GM03348 (cell line): ENCODE data around the gene SSR4.
"Not testable (repeated sequence)": the region's sequence is repeated elsewhere in the genome, so short reads cannot be mapped to it uniquely, and the experiment has no call there.

Experiments used
- DNase-seq: peaks from one replicate; pipeline ENCODE4 v3.0.0; 2012; ENCODE audit warnings: low spot score

The SSR4 gene

GRCh38 chrX:153806999-153807575, 12.6 kb downstream of the SSR4 start:
- no peak for DNase-seq

GRCh38 chrX:153807976-153808375, 13.5 kb downstream of the SSR4 start:
- no peak for DNase-seq

GRCh38 chrX:153812220-153812619, 17.8 kb downstream of the SSR4 start:
- no peak for DNase-seq

DNA sequence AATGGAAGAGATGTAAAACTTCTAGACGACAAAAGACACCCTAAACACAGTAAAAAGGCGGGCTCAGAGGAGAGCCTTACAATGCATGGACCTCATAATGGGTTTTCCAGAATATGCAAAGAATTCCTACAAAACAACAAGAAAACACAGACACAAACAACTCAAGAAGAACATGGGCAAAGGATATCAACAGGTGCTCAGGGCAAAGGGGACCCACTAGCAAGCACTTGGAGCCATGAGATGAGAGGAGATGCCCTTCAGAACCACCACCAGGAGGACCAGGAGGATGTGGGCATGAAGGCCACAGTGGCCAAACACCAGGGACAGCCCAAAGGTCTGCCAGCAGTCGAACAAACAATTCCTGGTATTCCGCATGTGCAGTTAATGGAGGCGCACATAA, 18.7 kb downstream of the SSR4 start:
- DNase-seq = no peak

DNA sequence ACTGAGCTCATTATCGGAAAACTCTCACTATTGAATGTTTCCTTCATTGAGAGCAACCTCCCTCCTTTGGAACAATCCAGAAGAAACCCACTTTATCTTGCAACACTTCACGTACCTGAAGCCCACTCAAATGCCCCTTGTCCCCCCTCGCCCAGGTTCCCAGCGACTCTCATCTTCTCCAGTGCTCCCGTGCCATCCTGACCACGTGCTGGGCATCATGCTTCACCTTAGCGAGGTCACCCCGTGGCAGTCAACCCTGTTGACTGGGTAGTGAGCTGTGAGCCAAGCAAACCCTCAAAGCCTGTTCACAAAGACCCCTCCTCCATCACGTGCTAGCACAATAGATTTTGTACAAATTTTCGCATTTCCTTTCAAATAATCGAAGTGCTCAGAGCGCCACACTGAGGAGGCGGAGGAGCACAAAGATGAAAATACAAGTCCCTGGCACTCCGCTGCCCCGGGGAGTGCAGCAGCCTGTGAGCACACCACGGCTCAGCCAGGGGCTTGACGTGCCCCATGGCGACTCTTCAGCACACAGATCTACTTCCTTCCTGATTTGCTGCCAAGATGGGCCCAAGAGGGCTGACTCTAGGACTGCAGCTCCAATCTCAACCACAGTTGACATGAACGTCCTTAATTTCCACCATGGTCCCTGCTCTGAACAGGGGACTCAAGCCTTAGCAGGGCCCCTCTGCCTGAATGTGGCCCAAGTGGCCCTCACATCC, 20.3 kb downstream of the SSR4 start:
- no peak for DNase-seq

DNA sequence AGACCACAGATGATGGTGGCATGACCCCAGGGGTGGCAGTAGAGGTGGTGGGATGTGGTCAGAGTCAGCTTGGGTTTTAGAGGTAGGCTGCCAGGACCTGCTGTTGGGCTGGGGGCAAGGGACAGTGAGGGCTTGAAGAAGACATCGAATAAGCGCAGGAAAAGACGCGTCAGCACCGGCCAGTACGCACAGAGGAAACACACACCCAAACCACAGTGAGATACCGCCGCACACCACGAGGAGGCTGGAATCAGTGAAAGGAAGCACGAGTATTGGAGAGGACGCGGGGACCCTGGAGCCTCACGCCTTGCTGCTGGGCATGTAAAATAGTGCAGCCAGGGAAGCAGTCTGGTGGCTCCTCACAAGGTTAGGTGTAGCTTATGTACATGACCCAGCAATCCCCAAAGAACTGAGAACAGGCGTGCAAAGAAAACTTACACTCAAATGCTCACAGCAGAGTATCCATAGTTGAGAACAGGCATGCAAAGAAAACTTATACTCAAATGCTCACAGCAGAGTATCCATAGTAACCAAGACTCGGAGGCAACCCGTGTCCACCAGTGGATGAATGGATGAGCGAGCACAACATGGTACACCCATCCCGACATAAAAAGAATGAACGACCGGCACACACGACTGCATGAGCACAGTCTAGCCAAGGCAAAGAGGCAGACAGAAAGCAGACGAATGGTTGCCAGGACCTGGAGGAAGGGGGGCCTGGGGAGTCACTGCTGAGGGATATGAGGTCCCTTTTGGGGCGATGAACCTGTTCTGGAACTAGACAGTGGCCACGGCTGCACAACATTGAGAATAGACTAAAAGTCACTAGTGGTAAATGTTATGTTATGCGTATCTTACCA, 22.6 kb downstream of the SSR4 start:
- DNase-seq = no peak

GRCh38 chrX:153818064-153818463, 23.6 kb downstream of the SSR4 start:
- not testable (repeated sequence) for DNase-seq

- peak; percentile 68 for DNase-seq
These were observed 24.3 kb downstream of the SSR4 start for GRCh38 chrX:153818571-153819383.

DNA sequence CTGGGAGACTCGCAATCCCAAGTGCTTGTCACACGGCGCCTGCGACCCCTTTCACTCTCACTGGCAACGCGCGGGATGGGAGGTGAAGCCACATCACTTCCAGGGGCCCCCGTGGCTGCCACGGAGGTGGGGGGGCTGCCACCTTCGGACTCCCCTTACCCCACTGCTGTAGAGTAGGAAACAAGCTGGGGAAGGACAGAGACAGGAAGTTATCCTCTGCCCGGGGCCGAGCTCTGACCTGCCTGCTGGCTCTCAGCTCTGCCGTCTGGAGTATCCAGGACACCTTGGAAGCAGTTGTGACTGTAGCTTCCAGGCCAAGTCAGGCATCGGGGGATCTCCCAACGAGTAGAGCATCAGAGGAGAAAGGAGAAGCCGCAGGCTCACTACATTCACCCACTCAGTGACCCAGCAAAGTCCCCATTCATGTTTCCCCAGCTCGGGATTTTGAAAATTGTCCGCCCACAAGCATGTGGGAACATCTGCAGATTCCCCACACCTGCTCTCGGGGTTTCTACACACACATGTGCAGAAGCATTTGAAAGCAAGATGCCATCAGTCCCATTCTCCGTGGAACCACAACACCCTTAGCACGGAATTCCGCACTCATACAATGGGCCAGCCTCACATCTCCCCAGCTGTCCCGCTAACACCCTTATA, 25.0 kb downstream of the SSR4 start:
- DNase-seq = no peak

GRCh38 chrX:153820601-153821000, 26.1 kb downstream of the SSR4 start:
- DNase-seq = no peak

GRCh38 chrX:153821066-153821465, 26.6 kb downstream of the SSR4 start:
- no peak for DNase-seq

DNA sequence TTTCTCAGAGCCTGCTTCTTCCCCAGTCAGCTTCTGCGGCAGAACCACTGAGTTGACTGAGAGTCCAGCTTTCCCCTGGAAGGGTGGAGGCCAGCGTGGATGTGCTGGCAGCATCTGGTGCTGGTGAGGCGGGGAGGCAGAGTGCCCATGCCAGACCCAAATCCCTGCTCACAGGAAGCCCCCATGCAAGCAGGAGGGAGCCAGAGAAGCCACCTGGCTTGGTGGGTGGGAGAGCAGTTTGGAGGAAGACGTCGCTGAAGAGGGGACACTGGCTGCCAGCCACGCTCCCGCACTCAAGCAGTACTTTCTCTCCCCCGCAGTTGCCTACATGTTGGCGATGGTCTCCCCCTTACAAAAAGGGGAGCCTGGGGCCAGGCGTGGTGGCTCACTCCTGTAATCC, 29.9 kb downstream of the SSR4 start:
- no peak for DNase-seq

DNA sequence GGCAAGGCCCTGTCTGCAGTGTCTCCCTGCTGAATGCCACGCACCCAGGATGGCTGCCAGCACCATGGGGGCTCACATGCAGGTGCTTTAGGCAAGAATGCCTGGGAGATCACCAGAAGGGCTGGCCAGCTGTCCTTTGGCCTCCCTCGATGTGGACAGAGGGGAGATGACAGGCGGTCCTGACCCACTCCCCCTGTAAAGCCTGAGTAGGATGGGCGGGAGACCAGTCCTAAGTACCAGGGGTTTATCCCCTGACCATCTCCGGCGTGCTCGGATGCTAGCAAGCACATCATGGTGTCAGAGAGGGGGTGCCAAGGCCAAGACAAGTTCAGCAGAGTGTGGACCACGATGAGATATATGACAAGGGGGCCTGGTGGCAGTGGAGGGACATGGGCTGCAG, 30.6 kb downstream of the SSR4 start:
- DNase-seq = no peak

- DNase-seq = no peak
These were observed 32.5 kb downstream of the SSR4 start for GRCh38 chrX:153827016-153827415.

GRCh38 chrX:153827903-153828302, 33.4 kb downstream of the SSR4 start:
- DNase-seq = no peak

GRCh38 chrX:153828308-153828707, 33.8 kb downstream of the SSR4 start:
- no peak for DNase-seq

GRCh38 chrX:153828723-153829548, 34.5 kb downstream of the SSR4 start:
- peak; percentile 41 for DNase-seq

GRCh38 chrX:153829549-153829798, 35.0 kb downstream of the SSR4 start:
- DNase-seq = no peak

- DNase-seq = no peak
These were observed 35.6 kb downstream of the SSR4 start, which contains the start of gene PDZD4 for GRCh38 chrX:153829799-153830639. PDZD4 (minus strand) TSS chrX:153830544; CDS start chrX:153830298, 246 bp downstream.
